Hepatocyte (in vitro differentiated cells): ENCODE results near the gene SORD.

ENCODE experiments used
- CTCF ChIP-seq: fragments of 200-600 bp; sonication (generic); IDR thresholded peaks from 2 replicates; pipeline ENCODE4 v1.5.1; 2016; ENCODE audit warnings: antibody characterized with exemption, mild to moderate bottlenecking; ENCODE audit not compliant: poor library complexity
- EZH2 ChIP-seq: fragments of 200-600 bp; sonication (generic); IDR thresholded peaks from 2 replicates; pipeline ENCODE4 v1.6.1; 2016; ENCODE audit warnings: antibody characterized with exemption, mild to moderate bottlenecking, borderline replicate concordance
- EZH2phosphoT487 ChIP-seq: fragments of 200-600 bp; sonication (generic); IDR thresholded peaks from one replicate; pipeline ENCODE4 v1.6.1; 2018; ENCODE audit warnings: antibody characterized with exemption, mild to moderate bottlenecking, low read depth, moderate library complexity; ENCODE audit not compliant: unreplicated experiment, severe bottlenecking

GRCh38 chr15:45112143-45112590 is 89.2 kb downstream of the SORD start:
- no peak for TF ChIP-seq EZH2
- TF ChIP-seq CTCF = no peak
- no peak for TF ChIP-seq EZH2phosphoT487
